Activated CD4-positive, alpha-beta T cell treated with anti-CD3 and anti-CD28 coated beads, Interleukin-2, Interleukin-6, amounts not matched to agents 100 ng/mL and 50 ng/mL, durations not matched to agents 16 hours and 8 hours (primary cell): ENCODE data around the gene KCTD7.
"Not testable (repeated sequence)": the region's sequence is repeated elsewhere in the genome, so short reads cannot be mapped to it uniquely, and the experiment has no call there.

Experiments used
- DNase-seq: peaks from one replicate; pipeline ENCODE4 v3.0.0-alpha.2; 2020

KCTD7 gene

GRCh38 chr7:66628361-66629221 lies at the start of gene KCTD7:
Gene KCTD7, plus strand, starts transcription at chr7:66628881. Its CDS starts 184 bp downstream, at chr7:66629065.
- DNase-seq: peak; percentile 98

- not testable (repeated sequence) for DNase-seq
Measured at GRCh38 chr7:66580380-66580779, 48.3 kb upstream of the KCTD7 start.

- DNase-seq: not testable (repeated sequence)
Measured at GRCh38 chr7:66582816-66583489, 45.7 kb upstream of the KCTD7 start.

- no peak for DNase-seq
Measured at GRCh38 chr7:66583490-66584110, 45.1 kb upstream of the KCTD7 start.

GRCh38 chr7:66586181-66586580 lies 42.5 kb upstream of the KCTD7 start:
- DNase-seq: no peak

GRCh38 chr7:66588226-66588625 lies 40.5 kb upstream of the KCTD7 start:
- not testable (repeated sequence) for DNase-seq

- not testable (repeated sequence) for DNase-seq
Measured at GRCh38 chr7:66588856-66589570, 39.7 kb upstream of the KCTD7 start.

- not testable (repeated sequence) for DNase-seq
Measured at GRCh38 chr7:66590302-66591057, 38.2 kb upstream of the KCTD7 start.

- not testable (repeated sequence) for DNase-seq
Measured at GRCh38 chr7:66591058-66591798, 37.5 kb upstream of the KCTD7 start.

- peak; percentile 94 for DNase-seq
Measured at GRCh38 chr7:66591799-66592596, 36.7 kb upstream of the KCTD7 start.

- DNase-seq: not testable (repeated sequence)
Measured at GRCh38 chr7:66592597-66593146, 36.0 kb upstream of the KCTD7 start.

GRCh38 chr7:66594082-66594481 lies 34.6 kb upstream of the KCTD7 start:
- not testable (repeated sequence) for DNase-seq

- DNase-seq: no peak
Measured at GRCh38 chr7:66597461-66597860, 31.2 kb upstream of the KCTD7 start.

GRCh38 chr7:66602159-66602558 lies 26.5 kb upstream of the KCTD7 start:
- DNase-seq: no peak

- DNase-seq: no peak
Measured at GRCh38 chr7:66604198-66604597, 24.5 kb upstream of the KCTD7 start.

GRCh38 chr7:66606540-66607291 lies 22.0 kb upstream of the KCTD7 start:
- not testable (repeated sequence) for DNase-seq

- DNase-seq: no peak
Measured at GRCh38 chr7:66609176-66609575, 19.5 kb upstream of the KCTD7 start.

GRCh38 chr7:66614596-66614995 lies 14.1 kb upstream of the KCTD7 start:
- not testable (repeated sequence) for DNase-seq

- DNase-seq: no peak
Measured at GRCh38 chr7:66615699-66616098, 13.0 kb upstream of the KCTD7 start.
